ENCODE data around the gene DAPK1. TPM values are rescaled to one million over a fixed set of nuclear protein-coding genes. Genes with fewer than 3 reads are reported as not detected.

DAPK1 gene
- total and polyA plus RNA-seq, 4 donors, result 33.0 to 301 (median 94.1) TPM

GRCh38 chr9:87740209-87740608 lies 242.5 kb downstream of the DAPK1 start:
- ATAC-seq (ENCODE audit: insufficient read depth, low FRiP score) (no peak), DNase-seq (no peak)
- H3K36me3 ChIP-seq (ENCODE audit: control insufficient read depth in 4 of 4, insufficient read depth in 4 of 4, low read length in 4 of 4), result no peaks in the 10 kb centered on the region
- H3K4me3 ChIP-seq, result no peak overlapping the region
- peaks cover 0 to 21% (median 4%) of the 10 kb centered on the region in 5 donors for H3K4me1 ChIP-seq (ENCODE audit: control insufficient read depth in 5 of 5, insufficient read depth in 5 of 5, low read length in 5 of 5)
- no peak for TF ChIP-seq CTCF (IDR thresholded peaks at IDR 0.05; ENCODE audit: control extremely low read depth, extremely low read depth)
- H3K27ac ChIP-seq (ENCODE audit: low read depth in 1 of 2, low read length in 1 of 2), result no peak overlapping the region
- no peak overlapping the region for H3K9ac ChIP-seq (ENCODE audit: insufficient read depth in 1 of 2, low read length in 2 of 2)
- H3K27me3 ChIP-seq (ENCODE audit: control insufficient read depth in 3 of 3, insufficient read depth in 3 of 3, low read length in 2 of 3), result no peaks in the 10 kb centered on the region
- 57 to 69% methylated on average over 3 of the region's 3 CpGs for WGBS, 2 donors
- peaks cover 0 to 4% (median 0%) of the 10 kb centered on the region in 4 donors for H3K9me3 ChIP-seq (ENCODE audit: control insufficient read depth in 4 of 4, insufficient read depth in 3 of 4, low read length in 3 of 4)

- WGBS, 2 donors, result 38 to 43% methylated on average over 4 of the region's 4 CpGs
- TF ChIP-seq CTCF (IDR thresholded peaks at IDR 0.05; ENCODE audit: control extremely low read depth, extremely low read depth), result no peak
These were observed 243.7 kb downstream of the DAPK1 start for GRCh38 chr9:87741326-87741725.

GRCh38 chr9:87741891-87742290 lies 244.2 kb downstream of the DAPK1 start:
- 26 to 30% methylated on average over 5 of the region's 5 CpGs for WGBS, 2 donors

More at GRCh38 chr9:87741326-87741725, 243.7 kb downstream of the DAPK1 start:
- Histone ChIP-seq H3K36me3 (ENCODE audit: control insufficient read depth in 4 of 4, insufficient read depth in 4 of 4, low read length in 4 of 4) (no peaks in the 10 kb centered on the region), H3K4me1 (ENCODE audit: control insufficient read depth in 5 of 5, insufficient read depth in 5 of 5, low read length in 5 of 5) (peaks cover 0 to 21% (median 4%) of the 10 kb centered on the region in 5 donors), H3K27me3 (ENCODE audit: control insufficient read depth in 3 of 3, insufficient read depth in 3 of 3, low read length in 2 of 3) (no peaks in the 10 kb centered on the region), H3K27ac (ENCODE audit: low read depth in 1 of 2, low read length in 1 of 2) (no peak overlapping the region), H3K9me3 (ENCODE audit: control insufficient read depth in 4 of 4, insufficient read depth in 3 of 4, low read length in 3 of 4) (peaks cover 0 to 4% (median 0%) of the 10 kb centered on the region in 4 donors), H3K4me3 (no peak overlapping the region), H3K9ac (ENCODE audit: insufficient read depth in 1 of 2, low read length in 2 of 2) (no peak overlapping the region)
- peak in 2 of 3 donors; percentile 63 to 65 for DNase-seq
- ATAC-seq (ENCODE audit: insufficient read depth, low FRiP score), result no peak

More at GRCh38 chr9:87741891-87742290, 244.2 kb downstream of the DAPK1 start:
- H3K27ac ChIP-seq (ENCODE audit: low read depth in 1 of 2, low read length in 1 of 2), result no peak overlapping the region
- peak; percentile 60 to 88 (median 87) for DNase-seq
- ATAC-seq (ENCODE audit: insufficient read depth, low FRiP score), result no peak
- no peaks in the 10 kb centered on the region for H3K36me3 ChIP-seq (ENCODE audit: control insufficient read depth in 4 of 4, insufficient read depth in 4 of 4, low read length in 4 of 4)
- no peak overlapping the region for H3K9ac ChIP-seq (ENCODE audit: insufficient read depth in 1 of 2, low read length in 2 of 2)
- H3K4me1 ChIP-seq (ENCODE audit: control insufficient read depth in 5 of 5, insufficient read depth in 5 of 5, low read length in 5 of 5), result peaks cover 0 to 21% (median 4%) of the 10 kb centered on the region in 5 donors
- H3K9me3 ChIP-seq (ENCODE audit: control insufficient read depth in 4 of 4, insufficient read depth in 3 of 4, low read length in 3 of 4), result peaks cover 0 to 4% (median 0%) of the 10 kb centered on the region in 4 donors
- no peak overlapping the region for H3K4me3 ChIP-seq
- no peak for TF ChIP-seq CTCF (IDR thresholded peaks at IDR 0.05; ENCODE audit: control extremely low read depth, extremely low read depth)
- H3K27me3 ChIP-seq (ENCODE audit: control insufficient read depth in 3 of 3, insufficient read depth in 3 of 3, low read length in 2 of 3), result no peaks in the 10 kb centered on the region

All from lung (tissue), 12 donors.